ENCODE measurements around the gene CDX1. TPM values are rescaled to one million over a fixed set of nuclear protein-coding genes. Genes with fewer than 3 reads are reported as not detected.

Gene CDX1
- total RNA-seq, 2 donors from 2014 or later = 299 to 498 TPM

- DNase-seq = no peak
- H3K9ac ChIP-seq (ENCODE audit: low read depth in 2 of 2, low read length in 2 of 2) = no peak overlapping the region
- intact Hi-C loops (cut with DNase I) = no loop called here
- no peaks in the 10 kb centered on the region for H3K27me3 ChIP-seq
- no peak for TF ChIP-seq CTCF (IDR thresholded peaks at IDR 0.05)
- H3K36me3 ChIP-seq = peaks cover 3% of the 10 kb centered on the region
- no peaks in the 10 kb centered on the region for H3K9me3 ChIP-seq
- H3K4me1 ChIP-seq = peaks cover 10% of the 10 kb centered on the region
- no peak overlapping the region for H3K4me3 ChIP-seq
- no peak overlapping the region for H3K27ac ChIP-seq
These were observed 39.7 kb downstream of the CDX1 start for GRCh38 chr5:150206098-150206778.

- no peak overlapping the region for H3K27ac ChIP-seq
- DNase-seq = no peak
- no peak for TF ChIP-seq CTCF (IDR thresholded peaks at IDR 0.05)
- H3K4me1 ChIP-seq = peaks cover 10% of the 10 kb centered on the region
- H3K9ac ChIP-seq (ENCODE audit: low read depth in 2 of 2, low read length in 2 of 2) = no peak overlapping the region
- peaks cover 3% of the 10 kb centered on the region for H3K36me3 ChIP-seq
- H3K4me3 ChIP-seq = no peak overlapping the region
- no peaks in the 10 kb centered on the region for H3K27me3 ChIP-seq
- no peaks in the 10 kb centered on the region for H3K9me3 ChIP-seq
- intact Hi-C loops (cut with DNase I) = no loop called here
These were observed 40.2 kb downstream of the CDX1 start for GRCh38 chr5:150206779-150207115.

- Histone ChIP-seq H3K27me3 (no peaks in the 10 kb centered on the region), H3K9ac (ENCODE audit: low read depth in 2 of 2, low read length in 2 of 2) (peak overlapping the region in 1 of 2 donors; percentile 80), H3K4me1 (peaks cover 10% of the 10 kb centered on the region), H3K9me3 (no peaks in the 10 kb centered on the region), H3K4me3 (no peak overlapping the region), H3K27ac (peak overlapping the region; percentile 55), H3K36me3 (peaks cover 3% of the 10 kb centered on the region)
- no peak for DNase-seq
- intact Hi-C loops (cut with DNase I) = no loop called here
- TF ChIP-seq CTCF (IDR thresholded peaks at IDR 0.05) = no peak
These were observed 41.9 kb downstream of the CDX1 start for GRCh38 chr5:150208187-150209098.

GRCh38 chr5:150209099-150209635 lies 42.6 kb downstream of the CDX1 start:
- Histone ChIP-seq H3K27me3 (no peaks in the 10 kb centered on the region), H3K4me3 (no peak overlapping the region), H3K9ac (ENCODE audit: low read depth in 2 of 2, low read length in 2 of 2) (peak overlapping the region in 1 of 2 donors; percentile 80), H3K9me3 (no peaks in the 10 kb centered on the region), H3K27ac (peak overlapping the region; percentile 55), H3K36me3 (peaks cover 3% of the 10 kb centered on the region), H3K4me1 (peaks cover 10% of the 10 kb centered on the region)
- DNase-seq = peak; percentile 82
- intact Hi-C loops (cut with DNase I) = no loop called here
- TF ChIP-seq CTCF (IDR thresholded peaks at IDR 0.05) = no peak

- Histone ChIP-seq H3K4me3 (no peak overlapping the region), H3K27ac (peak overlapping the region; percentile 81), H3K36me3 (peaks cover 3% of the 10 kb centered on the region), H3K9ac (ENCODE audit: low read depth in 2 of 2, low read length in 2 of 2) (peak overlapping the region; percentile 64 to 80), H3K27me3 (no peaks in the 10 kb centered on the region), H3K4me1 (peaks cover 14% of the 10 kb centered on the region), H3K9me3 (no peaks in the 10 kb centered on the region)
- TF ChIP-seq CTCF (IDR thresholded peaks at IDR 0.05) = no peak
- no peak for DNase-seq
- intact Hi-C loops (cut with DNase I) = loop anchor here (10.0 kb wide), 1 partner anchor 224 kb away; no protein-coding TSS in a partner anchor
These were observed 44.1 kb downstream of the CDX1 start for GRCh38 chr5:150210644-150211043.

Measured in colonic mucosa (tissue), 4 donors.